A549 (cell line): ENCODE data around the gene TTLL11.

Experiments
- BCL3 ChIP-seq: fragments of >200 bp; sonication (Bioruptor Twin); formaldehyde crosslinking; IDR thresholded peaks from 3 replicates; pipeline ENCODE4 v1.6.1; 2016
- CTCF ChIP-seq: fragments of >200 bp; sonication (Bioruptor Twin); formaldehyde crosslinking; IDR thresholded peaks from 3 replicates; pipeline ENCODE4 v1.5.1; 2016
- EP300 ChIP-seq, 2 experiments: fragments of >200 bp; sonication (Bioruptor Twin); formaldehyde crosslinking; IDR thresholded peaks; 2 replicates in 1 of 2; 3 replicates in 1 of 2; pipeline ENCODE4 v1.6.1; 2016 to 2017
- GATA3 ChIP-seq: IDR thresholded peaks from 2 replicates; pipeline ENCODE4 v1.6.1; 2012; ENCODE audit warnings: borderline replicate concordance
- HOXB13 ChIP-seq: fragments of 250-450 bp; sonication (Bioruptor Pico); IDR thresholded peaks from 2 replicates; pipeline ENCODE4 v1.5.0; 2020; ENCODE audit warnings: low read depth, mild to moderate bottlenecking, moderate library complexity
- MAFK ChIP-seq: fragments of 450-650 bp; IDR thresholded peaks from 2 replicates; pipeline ENCODE4 v1.6.1; 2014; ENCODE audit not compliant: partially characterized antibody
- NPAS2 ChIP-seq: fragments of 250-450 bp; sonication (Bioruptor Pico); IDR thresholded peaks from 2 replicates; pipeline ENCODE4 v1.8.0; 2022; ENCODE audit warnings: mild to moderate bottlenecking, moderate library complexity, borderline replicate concordance
- PBX3 ChIP-seq: IDR thresholded peaks from 2 replicates; pipeline ENCODE4 v1.6.1; 2012
- POLR2A ChIP-seq: IDR thresholded peaks from 2 replicates; pipeline ENCODE4 v1.6.1; 2012; ENCODE audit warnings: mild to moderate bottlenecking, low read length
- POLR2AphosphoS2 ChIP-seq: conservative IDR thresholded peaks from 2 replicates; pipeline ENCODE4 v1.6.1; 2012; ENCODE audit warnings: low read length, improper control_type of control experiment, inconsistent platforms
- RAD21 ChIP-seq, 2 experiments: fragments of >200 bp in 1 of 2; sonication (Bioruptor Twin) in 1 of 2; formaldehyde crosslinking in 1 of 2; IDR thresholded peaks in 1 of 2; conservative IDR thresholded peaks in 1 of 2; 2 replicates in 1 of 2; 3 replicates in 1 of 2; pipeline ENCODE4 v1.6.1; 2012 to 2018; ENCODE audit warnings: inconsistent platforms in 1 of 2
- SMC3 ChIP-seq: fragments of >200 bp; sonication (Bioruptor Twin); formaldehyde crosslinking; IDR thresholded peaks from 3 replicates; pipeline ENCODE4 v1.6.1; 2018; ENCODE audit warnings: inconsistent platforms
- ZFP36 ChIP-seq: fragments of 450-650 bp; IDR thresholded peaks from 2 replicates; pipeline ENCODE4 v1.6.1; 2014; ENCODE audit warnings: borderline replicate concordance; ENCODE audit not compliant: partially characterized antibody
- TF ChIP-seq, protein P1 (sequence below): IDR thresholded peaks from 2 replicates; pipeline ENCODE4 v1.6.1; 2012

- TF ChIP-seq CTCF (no peak), SMC3 (no peak), GATA3 (no peak), POLR2AphosphoS2 (no peak), EP300 (IDR thresholded peaks at IDR 0.05) (no peak), MAFK (no peak), POLR2A (no peak), PBX3 (no peak), BCL3 (no peak), HOXB13 (no peak), NPAS2 (CRISPR knock-in tag) (no peak), ZFP36 (no peak), RAD21 (conservative IDR thresholded peaks at IDR 0.05 in 1 of 2, IDR thresholded peaks at IDR 0.05 in 1 of 2) (no peak)
- TF ChIP-seq, protein P1, sequence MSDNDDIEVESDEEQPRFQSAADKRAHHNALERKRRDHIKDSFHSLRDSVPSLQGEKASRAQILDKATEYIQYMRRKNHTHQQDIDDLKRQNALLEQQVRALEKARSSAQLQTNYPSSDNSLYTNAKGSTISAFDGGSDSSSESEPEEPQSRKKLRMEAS = no peak
These were observed 22.9 kb upstream of the TTLL11 start for GRCh38 chr9:122116040-122116439.
